GM13977 (cell line): ENCODE measurements around the gene HFE.

Source experiments
- DNase-seq: peaks from one replicate; pipeline ENCODE4 v3.0.0; 2012; ENCODE audit warnings: low spot score
- in situ Hi-C: fragments of 300-500 bp; cut with MboI; formaldehyde crosslinking; loops from one replicate; pipeline ENCODE4 v1.12.0; 2022; ENCODE audit warnings: low sequenced_read_pairs, low pct_unique_long_range_greater_than_20kb, mixed read lengths, inconsistent platforms; ENCODE audit not compliant: unreplicated experiment
- TF ChIP-seq, protein P1 (sequence below): IDR thresholded peaks from 2 replicates; pipeline ENCODE4 v1.5.1; 2012; ENCODE audit warnings: mild to moderate bottlenecking, control low read depth; ENCODE audit not compliant: insufficient read depth; ENCODE audit errors: extremely low read depth, missing control alignments

Gene HFE

DNA sequence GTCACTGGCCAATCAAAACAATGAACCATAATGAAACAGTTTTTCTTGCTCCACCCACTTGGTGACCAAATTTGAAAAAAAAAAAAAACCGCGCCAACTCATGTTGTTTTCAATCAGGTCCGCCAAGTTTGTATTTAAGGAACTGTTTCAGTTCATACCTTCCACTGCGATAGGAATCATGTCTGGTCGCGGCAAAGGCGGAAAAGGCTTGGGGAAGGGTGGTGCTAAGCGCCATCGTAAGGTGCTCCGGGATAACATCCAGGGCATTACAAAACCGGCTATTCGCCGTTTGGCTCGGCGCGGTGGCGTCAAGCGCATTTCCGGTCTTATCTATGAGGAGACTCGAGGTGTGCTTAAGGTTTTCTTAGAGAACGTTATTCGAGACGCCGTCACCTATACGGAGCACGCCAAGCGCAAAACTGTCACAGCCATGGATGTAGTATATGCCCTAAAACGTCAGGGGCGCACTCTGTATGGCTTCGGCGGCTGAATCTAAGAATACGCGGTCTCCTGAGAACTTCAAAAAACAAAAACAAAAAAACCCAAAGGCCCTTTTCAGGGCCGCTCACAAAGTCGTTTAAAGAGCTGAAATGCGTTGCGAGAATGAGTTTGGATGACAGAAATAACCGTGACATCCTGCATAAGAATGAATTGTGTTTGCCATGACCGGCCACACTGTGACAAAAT lies 16.7 kb downstream of the HFE start:
- TF ChIP-seq, protein P1, sequence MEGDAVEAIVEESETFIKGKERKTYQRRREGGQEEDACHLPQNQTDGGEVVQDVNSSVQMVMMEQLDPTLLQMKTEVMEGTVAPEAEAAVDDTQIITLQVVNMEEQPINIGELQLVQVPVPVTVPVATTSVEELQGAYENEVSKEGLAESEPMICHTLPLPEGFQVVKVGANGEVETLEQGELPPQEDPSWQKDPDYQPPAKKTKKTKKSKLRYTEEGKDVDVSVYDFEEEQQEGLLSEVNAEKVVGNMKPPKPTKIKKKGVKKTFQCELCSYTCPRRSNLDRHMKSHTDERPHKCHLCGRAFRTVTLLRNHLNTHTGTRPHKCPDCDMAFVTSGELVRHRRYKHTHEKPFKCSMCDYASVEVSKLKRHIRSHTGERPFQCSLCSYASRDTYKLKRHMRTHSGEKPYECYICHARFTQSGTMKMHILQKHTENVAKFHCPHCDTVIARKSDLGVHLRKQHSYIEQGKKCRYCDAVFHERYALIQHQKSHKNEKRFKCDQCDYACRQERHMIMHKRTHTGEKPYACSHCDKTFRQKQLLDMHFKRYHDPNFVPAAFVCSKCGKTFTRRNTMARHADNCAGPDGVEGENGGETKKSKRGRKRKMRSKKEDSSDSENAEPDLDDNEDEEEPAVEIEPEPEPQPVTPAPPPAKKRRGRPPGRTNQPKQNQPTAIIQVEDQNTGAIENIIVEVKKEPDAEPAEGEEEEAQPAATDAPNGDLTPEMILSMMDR: peak; percentile 54
- peak; percentile 71 for DNase-seq
- in situ Hi-C loops: no loop called here

DNA sequence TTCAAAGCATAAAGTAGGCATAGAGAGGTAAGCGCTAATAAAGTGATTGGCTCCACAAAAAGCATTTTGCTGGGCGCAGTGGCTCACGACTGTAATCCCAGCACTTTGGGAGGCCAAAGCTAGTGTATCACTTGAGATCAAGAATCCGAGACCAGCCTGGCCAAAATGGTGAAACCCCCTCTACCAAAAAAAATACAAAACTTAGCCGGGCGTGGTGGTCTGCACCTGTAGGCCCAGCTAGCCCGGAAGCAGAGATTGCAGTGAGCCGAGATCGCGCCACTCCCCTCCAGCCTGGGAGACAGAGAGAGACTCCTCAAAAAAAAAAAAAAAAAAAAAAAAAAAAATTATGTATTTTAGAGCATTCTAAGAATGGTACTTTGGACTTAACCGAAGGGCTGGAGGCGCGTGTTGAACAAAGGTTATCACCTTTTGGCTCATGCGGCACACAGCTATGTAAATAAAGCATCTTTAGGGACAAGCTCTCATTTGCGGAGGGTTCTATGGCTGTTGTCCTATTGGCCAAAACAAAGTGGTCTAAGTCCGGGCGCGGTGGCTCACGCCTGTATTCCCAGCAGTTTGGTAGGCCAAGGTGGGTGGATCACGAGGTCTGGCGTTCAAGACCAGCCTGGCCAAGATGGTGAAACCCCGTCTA lies 17.4 kb downstream of the HFE start:
- DNase-seq: no peak
- in situ Hi-C loops: no loop called here
- TF ChIP-seq, protein P1: no peak

DNA sequence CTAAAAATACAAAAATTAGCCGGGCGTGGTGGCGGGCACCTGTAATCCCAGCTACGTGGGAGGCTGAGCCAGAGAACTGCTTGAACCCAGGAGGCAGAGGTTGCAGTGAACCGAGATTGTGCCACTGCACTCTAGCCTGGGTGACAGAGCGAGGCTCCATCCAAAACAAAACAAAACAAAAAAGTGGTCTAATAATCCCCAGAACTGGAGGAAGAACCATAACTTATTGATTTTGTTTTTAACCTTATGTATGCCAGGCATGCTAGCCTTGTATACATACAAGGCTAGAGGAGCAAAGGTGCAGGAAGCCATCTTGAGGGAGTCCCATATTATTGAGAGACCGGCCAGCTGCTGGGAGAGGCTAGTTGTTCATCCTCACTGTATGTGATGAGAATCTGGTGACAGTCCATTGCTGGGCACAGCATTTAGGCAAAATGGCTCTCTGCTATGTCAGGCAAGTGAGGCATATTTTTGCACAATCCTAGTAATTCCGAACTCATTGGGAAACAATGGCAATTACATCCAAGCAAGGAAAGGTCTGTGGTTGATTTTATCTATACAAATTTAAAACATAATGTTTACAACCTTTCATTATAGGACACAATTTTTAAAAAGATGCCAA lies 18.0 kb downstream of the HFE start:
- in situ Hi-C loops: no loop called here
- DNase-seq: no peak
- TF ChIP-seq, protein P1: no peak

DNA sequence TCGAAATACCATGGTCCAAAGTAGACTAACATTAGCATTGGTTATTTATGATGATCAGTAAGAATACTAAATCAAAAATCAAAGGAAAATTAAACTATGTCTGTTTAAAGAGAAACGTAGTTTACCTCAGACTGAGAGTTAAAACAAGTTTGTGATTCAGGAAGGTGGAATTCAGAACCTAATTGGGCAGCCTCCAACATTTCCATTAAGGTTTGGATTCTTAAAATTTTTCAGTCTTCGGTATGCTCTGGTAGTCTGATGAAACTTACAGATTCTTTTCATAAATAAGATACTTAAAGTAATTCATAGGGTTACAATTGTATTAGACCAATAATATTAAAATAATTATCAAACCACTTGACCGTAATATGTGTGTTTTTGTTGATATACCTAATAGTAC lies 18.6 kb downstream of the HFE start:
- TF ChIP-seq, protein P1: no peak
- in situ Hi-C loops: no loop called here
- no peak for DNase-seq

DNA sequence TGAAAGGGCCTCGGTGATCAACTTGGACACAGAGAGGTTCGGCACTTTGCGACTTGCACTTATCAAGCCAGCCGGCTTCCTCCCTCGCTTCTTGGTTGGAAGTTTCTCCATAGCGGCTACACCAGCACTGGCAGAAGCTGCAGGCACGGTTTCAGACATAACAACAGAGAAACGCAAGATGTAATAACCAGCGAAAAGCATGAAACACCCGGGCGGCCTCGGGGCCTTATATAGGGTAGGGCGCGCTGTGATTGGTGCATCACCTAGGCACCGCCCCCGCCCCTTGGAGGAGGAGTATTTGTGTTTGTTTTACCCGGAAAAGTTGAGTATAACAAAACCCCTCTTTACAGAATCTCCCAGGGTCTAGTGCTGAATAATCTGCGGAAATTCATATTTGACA lies 20.7 kb downstream of the HFE start:
- TF ChIP-seq, protein P1: no peak
- in situ Hi-C loops: no loop called here
- no peak for DNase-seq

DNA sequence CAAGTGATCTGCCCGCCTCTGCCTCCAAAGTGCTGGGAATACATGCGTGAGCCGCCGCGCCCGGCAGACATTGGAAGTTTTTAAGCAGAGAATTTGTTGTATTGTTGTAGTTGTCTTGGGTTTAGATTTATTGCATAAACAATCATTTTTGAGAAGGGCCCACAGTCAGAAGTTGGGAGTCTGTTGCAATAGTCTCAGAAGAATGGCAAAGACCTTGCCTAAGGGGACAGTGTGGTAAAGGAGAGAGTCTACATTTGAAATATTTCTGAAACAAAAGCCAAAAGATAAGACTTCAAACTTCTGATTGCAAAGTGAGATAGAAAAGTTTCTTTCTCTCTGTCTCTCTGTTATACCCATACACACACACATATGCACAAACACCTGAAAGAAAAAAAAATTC lies 22.5 kb downstream of the HFE start:
- DNase-seq: no peak
- in situ Hi-C loops: no loop called here
- TF ChIP-seq, protein P1: no peak
